T follicular helper cell (primary cell): ENCODE measurements around the gene OBSCN.

Experiments used
- DNase-seq: peaks from one replicate; pipeline ENCODE4 v3.0.0-alpha.2; 2020; ENCODE audit warnings: low read depth

The OBSCN gene

DNA sequence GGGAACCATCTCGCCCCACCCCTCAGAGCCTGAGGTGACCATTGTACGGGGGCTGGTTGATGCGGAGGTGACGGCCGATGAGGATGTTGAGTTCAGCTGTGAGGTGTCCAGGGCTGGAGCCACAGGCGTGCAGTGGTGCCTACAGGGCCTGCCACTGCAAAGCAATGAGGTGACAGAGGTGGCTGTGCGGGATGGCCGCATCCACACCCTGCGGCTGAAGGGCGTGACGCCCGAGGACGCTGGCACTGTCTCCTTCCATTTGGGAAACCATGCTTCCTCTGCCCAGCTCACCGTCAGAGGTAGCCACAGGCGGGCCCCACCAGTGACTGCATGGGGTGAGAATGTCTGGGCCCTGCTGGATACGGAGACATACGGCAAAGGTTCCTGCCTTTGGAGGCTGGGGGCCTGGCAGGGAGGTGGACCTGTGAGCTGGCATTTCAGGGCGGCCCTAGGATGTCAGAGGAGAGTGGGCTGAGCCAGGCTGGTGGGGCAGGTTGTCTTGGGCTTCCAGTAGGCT is 100.3 kb downstream of the OBSCN start:
- no peak for DNase-seq

GRCh38 chr1:228308628-228309325 is 100.9 kb downstream of the OBSCN start:
- DNase-seq, result no peak

DNA sequence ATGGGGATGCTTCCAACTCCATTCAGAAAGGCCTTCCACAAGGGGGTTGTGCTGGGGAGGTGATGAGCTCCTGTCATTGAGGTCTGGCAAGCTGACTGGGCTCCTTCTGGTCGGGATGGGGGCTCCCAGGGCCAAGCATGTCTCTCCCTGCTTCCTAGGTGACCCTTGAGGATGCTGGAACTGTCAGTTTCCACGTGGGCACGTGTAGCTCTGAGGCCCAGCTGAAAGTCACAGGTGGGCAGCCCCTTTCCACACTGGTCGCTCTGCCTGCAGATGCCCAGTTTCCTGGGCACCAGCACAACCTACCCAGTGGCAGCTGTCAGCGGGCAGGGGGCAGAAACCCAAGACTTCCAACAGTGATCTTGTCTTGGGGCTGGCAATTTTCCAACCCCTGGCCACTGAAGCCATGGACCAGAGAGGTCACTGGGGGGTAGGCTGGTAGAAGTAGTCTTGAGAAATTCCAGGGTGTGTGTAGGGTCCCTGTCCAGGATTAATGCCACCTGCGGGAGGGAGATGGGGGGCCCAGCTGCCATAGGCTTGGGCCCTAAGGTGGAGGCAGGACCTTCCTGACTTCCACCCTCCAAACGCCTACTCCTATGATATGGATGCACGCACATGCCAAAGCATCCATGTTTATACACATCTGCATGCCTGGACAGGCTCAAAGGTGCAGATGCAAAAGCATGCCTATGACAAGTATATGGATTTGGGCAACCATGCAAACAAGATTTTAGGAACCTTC is 101.7 kb downstream of the OBSCN start:
- DNase-seq, result no peak

DNA sequence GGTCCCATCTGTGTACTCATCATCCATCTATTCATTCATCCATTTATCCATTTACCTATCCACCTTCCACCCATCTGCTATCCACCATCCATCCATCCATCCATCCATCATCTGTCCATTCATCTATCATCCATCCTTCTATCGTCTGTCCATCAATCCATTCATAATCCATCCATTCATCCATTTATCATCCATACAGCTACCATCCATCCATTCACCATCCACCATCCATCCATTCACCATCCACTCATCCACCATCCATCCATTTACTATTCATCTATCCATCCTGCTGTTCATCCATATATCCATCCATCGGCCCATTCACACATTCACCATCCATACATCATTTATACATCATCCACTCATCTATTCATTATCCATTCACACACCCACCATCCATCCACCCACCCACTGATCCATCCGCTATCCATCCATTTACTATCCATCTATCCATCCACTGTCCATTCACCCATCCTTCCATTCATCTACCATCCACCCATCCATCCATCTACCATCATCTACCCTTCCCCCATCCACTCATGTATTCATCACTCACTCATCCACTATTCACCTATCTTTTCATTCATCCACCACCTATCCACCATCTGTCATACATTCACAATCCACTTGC is 102.4 kb downstream of the OBSCN start:
- DNase-seq, result no peak

DNA sequence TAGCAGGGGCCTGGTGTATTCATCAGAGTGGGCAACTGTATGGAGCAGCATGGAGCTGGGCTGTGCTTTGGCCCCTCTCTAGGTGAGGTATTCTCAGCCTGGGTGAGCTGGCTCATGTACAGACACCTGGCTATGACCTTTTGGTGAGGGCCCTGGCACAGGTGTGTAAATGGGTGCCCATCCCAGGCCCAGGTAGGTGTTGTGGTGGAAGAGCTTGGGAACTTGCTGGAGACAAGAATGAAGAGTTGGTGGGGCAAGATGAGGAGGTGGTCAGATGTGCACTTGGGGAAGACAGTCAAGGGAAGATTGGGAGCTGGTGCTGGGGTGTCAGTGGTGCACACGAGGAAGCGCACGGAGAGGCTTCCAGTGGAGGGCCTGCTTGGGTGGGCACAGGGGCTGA is 103.2 kb downstream of the OBSCN start:
- DNase-seq, result no peak

DNA sequence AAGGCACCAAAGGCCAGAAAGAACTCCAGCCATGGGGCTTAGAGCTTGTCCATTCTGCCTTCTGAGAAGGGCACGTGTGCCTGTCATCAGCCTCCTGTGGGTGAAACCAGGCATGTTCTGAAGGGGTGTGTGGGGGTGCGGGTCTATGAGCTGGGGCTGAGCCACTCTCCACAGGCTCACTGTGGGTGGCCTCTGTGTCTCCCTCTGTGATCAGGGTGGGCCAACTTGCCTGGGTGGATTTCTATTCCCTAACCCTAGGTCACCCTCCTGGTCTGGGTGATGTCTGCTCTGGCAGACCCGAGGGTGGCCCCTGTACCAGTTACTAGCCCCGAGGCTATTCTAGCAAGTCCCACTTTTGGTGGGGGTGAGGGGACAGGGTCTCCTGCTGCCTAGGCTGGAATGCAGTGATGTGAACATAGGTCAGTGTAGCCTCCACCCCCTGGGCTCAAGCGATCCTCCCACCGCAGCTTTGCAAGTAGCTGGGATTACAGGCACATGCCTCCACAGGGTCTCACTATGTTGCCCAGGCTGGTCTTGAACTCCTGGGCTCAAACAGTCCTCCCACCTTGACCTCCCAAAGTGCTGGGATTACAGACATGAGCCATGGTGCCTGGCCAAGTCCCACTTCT is 104.4 kb downstream of the OBSCN start:
- no peak for DNase-seq

DNA sequence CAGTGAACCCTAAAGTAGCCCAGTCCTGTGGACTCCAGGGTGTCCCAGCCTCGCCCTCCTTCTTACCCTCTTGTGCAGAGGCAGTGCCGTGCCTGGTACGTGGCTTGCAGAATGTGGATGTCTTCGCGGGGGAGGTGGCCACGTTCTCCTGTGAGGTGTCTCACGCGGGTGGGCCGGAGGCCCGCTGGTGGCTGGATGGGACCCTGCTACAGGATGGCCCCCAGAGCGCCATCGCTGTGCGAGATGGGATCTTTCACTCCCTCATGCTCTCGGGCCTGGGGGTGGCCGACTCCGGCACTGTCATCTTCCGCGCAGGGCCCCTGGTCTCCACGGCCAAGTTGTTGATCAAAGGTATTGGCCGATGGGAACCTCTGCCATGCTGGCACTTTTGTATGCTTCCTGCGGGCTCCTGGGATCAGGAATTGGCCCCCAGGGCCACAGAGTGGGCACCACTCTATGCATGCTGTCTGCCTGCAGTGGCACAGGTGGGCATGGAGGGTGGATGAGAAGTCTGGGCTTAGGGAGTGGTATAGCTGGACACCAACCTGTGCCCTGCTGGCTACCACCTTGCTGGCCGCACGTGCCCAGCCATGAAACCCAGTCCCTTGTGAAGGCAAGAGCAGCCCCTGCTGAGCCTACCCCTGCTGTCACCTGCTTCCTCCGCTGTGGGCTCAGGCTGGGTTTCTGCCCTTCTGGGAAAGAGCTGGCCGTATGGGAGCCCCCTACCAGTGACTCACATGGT is 105.9 kb downstream of the OBSCN start:
- no peak for DNase-seq

- DNase-seq, result no peak
Observed at GRCh38 chr1:228314315-228314657, 106.4 kb downstream of the OBSCN start.

- no peak for DNase-seq
Observed at GRCh38 chr1:228314658-228315483, 107.0 kb downstream of the OBSCN start.

DNA sequence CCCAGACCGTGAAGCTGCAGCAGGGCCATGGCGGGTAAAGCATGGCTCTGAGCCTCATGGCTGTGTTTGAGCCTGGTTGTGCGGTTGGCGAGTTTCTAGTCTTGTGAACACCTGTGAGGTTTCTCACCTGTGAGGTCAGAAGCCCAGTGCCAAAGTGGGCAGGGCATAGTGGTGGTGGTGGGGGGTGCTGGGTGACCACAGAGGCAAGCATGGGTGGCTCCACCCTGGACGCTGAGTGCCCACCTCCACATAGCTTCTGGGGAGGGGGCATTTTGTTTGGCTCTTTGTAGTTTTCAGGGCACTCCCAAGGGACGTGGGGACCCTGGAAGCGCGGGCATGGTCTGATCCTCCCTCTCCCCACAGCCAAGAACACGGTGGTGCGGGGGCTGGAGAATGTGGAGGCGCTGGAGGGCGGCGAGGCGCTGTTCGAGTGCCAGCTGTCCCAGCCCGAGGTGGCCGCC is 107.7 kb downstream of the OBSCN start:
- DNase-seq, result no peak

GRCh38 chr1:228315945-228316588 is 108.2 kb downstream of the OBSCN start:
- no peak for DNase-seq

DNA sequence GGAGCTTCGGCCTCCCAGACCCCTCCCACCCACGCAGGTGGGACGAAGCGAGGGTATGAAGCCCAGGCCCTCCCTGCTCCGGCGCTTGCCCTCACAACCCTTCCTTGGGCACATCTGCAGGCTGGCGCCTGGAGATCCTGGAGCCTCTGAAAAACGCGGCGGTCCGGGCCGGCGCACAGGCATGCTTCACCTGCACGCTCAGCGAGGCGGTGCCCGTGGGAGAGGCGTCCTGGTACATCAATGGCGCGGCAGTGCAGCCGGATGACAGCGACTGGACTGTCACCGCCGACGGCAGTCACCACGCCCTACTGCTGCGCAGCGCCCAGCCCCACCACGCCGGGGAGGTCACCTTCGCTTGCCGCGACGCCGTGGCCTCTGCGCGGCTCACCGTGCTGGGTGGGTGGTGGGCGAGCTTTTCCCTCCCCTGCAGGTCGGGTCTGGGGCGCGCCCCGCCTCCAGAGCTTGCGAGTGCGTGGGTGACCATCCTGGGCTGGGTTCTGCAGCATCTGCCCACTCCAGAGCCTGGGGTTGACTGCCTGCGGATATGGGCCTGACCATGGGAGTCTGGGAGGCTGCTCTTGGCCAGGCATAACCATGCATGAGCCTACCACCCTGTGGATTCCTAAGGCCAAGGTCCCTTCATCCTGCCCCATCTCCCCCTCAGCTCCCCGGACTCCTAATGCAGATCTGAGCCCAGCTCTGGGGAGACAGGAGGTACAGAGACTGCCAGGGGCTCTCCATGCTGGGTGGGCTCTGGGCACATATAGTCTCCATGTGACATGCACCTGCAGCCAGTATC is 108.9 kb downstream of the OBSCN start:
- no peak for DNase-seq

GRCh38 chr1:228317411-228317828 is 109.6 kb downstream of the OBSCN start:
- no peak for DNase-seq

GRCh38 chr1:228317891-228318810 is 110.3 kb downstream of the OBSCN start:
- no peak for DNase-seq

DNA sequence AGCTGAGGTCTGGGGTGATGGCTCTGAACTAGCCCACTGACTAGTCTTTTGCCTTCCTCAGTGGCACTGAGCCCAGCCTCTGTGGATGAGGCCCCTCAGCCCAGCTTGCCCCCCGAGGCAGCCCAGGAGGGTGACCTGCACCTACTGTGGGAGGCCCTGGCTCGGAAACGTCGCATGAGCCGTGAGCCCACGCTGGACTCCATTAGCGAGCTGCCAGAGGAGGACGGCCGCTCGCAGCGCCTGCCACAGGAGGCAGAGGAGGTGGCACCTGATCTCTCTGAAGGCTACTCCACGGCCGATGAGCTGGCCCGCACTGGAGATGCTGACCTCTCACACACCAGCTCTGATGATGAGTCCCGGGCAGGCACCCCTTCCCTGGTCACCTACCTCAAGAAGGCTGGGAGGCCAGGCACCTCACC is 111.0 kb downstream of the OBSCN start:
- DNase-seq, result no peak

DNA sequence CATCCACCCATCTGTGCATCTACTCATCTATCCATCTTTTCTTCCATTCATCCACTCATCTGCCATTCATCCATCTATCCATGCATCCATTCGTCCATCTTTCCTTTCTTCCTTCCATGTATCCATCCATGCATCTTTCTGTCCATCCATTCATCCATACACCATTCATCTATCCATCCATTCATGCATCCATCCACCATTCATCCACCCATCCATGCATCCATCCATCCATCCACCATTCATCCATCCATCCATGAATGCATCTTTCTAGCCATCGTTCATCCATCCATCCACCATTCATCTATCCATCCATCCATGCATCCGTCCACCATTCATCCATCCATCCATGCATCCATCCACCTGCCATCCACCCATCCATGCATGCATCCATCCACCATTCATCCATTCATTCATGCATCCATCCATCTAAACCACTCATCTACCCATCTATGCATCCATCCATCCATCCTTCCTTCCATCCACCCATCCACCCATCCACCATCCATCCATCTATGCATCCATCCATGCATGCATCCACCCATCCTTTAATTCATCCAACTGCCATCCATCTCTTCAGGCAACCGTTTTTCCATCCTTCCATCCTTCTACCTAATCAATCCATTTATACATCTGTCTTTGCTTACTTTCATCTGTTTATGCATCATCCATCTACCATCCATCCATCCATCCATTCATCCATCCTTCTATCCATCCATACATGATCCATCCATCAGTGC is 111.7 kb downstream of the OBSCN start:
- DNase-seq, result no peak

DNA sequence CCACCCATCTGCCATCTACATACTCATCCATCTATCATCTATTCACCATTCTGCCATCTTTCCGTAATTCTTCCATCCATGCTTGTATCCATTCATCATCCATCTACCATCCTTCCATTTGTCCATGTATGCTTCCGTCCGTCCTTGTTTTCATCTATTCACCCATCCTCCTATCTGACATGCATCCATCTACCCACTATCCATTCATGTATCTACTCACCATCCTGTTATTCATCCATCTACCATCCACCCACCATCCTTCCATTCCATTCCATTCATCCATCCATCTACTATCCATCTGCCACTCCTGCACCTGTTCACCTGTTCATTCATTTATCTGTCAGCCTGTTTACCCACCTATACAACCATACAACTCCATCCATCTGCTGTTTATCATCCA is 112.5 kb downstream of the OBSCN start:
- DNase-seq, result no peak

DNA sequence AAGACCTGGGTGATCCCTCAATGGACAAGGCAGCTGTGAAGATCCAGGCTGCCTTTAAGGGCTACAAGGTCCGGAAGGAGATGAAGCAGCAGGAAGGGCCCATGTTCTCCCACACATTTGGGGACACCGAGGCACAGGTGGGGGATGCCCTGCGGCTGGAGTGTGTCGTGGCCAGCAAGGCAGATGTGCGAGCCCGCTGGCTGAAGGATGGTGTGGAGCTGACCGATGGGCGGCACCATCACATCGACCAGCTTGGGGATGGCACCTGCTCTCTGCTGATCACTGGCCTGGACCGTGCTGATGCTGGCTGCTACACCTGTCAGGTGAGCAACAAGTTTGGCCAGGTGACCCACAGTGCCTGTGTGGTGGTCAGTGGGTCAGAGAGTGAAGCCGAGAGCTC is 113.6 kb downstream of the OBSCN start:
- DNase-seq, result no peak
